Measurements from ENCODE around the gene NMU.

- no peak for TF ChIP-seq CTCF (IDR thresholded peaks at IDR 0.05)
- TF ChIP-seq POLR2A (IDR thresholded peaks at IDR 0.05) = no peak
Measured at GRCh38 chr4:55658657-55659056, 22.6 kb upstream of the NMU start.

All from testis (tissue), 2 donors.